Keratinocyte (primary cell): ENCODE data around the gene SPOCD1.

Experiments used
- EZH2 ChIP-seq: IDR thresholded peaks from one replicate; pipeline ENCODE4 v1.6.1; 2012; ENCODE audit warnings: inconsistent platforms, mild to moderate bottlenecking, low read length, moderate library complexity
- TF ChIP-seq, protein P1 (sequence below), 3 experiments: IDR thresholded peaks in 1 of 3; conservative IDR thresholded peaks in 1 of 3; optimal IDR thresholded peaks in 1 of 3; 2 replicates in 2 of 3; 3 replicates in 1 of 3; pipeline versions ENCODE3 to v1.5.1; 2011; ENCODE audit warnings: low read length in 3 of 3, mild to moderate bottlenecking in 3 of 3, moderate library complexity in 2 of 3, control low read depth in 1 of 3, inconsistent platforms in 1 of 3; ENCODE audit not compliant: insufficient read depth in 2 of 3; ENCODE audit errors: extremely low read depth in 1 of 3

- TF ChIP-seq, protein P1, sequence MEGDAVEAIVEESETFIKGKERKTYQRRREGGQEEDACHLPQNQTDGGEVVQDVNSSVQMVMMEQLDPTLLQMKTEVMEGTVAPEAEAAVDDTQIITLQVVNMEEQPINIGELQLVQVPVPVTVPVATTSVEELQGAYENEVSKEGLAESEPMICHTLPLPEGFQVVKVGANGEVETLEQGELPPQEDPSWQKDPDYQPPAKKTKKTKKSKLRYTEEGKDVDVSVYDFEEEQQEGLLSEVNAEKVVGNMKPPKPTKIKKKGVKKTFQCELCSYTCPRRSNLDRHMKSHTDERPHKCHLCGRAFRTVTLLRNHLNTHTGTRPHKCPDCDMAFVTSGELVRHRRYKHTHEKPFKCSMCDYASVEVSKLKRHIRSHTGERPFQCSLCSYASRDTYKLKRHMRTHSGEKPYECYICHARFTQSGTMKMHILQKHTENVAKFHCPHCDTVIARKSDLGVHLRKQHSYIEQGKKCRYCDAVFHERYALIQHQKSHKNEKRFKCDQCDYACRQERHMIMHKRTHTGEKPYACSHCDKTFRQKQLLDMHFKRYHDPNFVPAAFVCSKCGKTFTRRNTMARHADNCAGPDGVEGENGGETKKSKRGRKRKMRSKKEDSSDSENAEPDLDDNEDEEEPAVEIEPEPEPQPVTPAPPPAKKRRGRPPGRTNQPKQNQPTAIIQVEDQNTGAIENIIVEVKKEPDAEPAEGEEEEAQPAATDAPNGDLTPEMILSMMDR (optimal IDR thresholded peaks at IDR 0.05 in 1 of 3, IDR thresholded peaks at IDR 0.05 in 1 of 3, conservative IDR thresholded peaks at IDR 0.05 in 1 of 3; ENCODE audit: extremely low read depth in 1 of 3, insufficient read depth in 2 of 3, low read length in 3 of 3) = no peak
- TF ChIP-seq EZH2 = peak; percentile 21
These were observed 47.4 kb downstream of the SPOCD1 start for GRCh38 chr1:31768407-31768907.
